Kidney glomerular epithelial cell (primary cell): ENCODE results near the gene C3orf70.

Source experiments
- DNase-seq: peaks from one replicate; lab custom pipeline; 2025; lab: John Stamatoyannopoulos, UW

C3orf70 gene

DNA sequence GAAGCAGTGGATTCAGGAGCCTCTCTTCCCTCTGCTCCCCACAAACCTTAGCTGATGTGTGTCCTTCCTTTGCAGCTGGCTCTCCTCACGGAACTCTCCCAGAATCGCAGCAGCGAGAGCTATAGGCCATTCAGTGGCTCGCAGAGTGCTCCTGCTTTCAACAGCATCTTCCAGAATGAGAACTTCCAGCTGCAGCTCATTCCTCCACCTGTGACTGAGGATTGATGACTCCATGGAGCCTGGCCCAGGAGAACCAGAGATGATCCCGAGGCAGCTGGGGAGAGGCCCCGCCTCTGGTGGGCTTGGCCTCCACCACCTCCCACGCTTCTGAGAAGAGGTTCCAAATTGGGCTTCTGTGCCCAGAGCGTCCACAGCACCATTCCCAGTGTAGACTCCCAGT lies 101.1 kb downstream of the C3orf70 start:
- DNase-seq: no peak

DNA sequence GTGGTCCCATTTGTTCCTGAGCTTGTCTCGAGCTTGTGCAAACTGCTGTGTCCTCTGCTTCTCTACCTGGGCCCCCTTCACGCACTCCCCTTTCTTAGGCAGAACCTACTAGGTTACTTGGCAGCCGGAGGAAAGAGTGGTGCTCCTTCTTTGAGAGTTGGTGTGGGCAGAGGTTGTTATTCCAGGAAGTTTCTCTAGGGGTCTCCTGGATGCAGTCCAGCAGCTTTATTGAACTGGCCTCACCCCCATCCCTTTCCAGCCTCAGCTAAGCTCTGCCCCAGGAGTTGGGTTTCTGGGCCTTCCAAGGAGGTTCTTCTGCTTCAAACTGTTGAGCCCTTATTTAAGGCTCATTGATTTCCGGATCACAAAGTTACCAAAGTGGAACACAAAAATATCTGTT lies 103.2 kb downstream of the C3orf70 start:
- no peak for DNase-seq

DNA sequence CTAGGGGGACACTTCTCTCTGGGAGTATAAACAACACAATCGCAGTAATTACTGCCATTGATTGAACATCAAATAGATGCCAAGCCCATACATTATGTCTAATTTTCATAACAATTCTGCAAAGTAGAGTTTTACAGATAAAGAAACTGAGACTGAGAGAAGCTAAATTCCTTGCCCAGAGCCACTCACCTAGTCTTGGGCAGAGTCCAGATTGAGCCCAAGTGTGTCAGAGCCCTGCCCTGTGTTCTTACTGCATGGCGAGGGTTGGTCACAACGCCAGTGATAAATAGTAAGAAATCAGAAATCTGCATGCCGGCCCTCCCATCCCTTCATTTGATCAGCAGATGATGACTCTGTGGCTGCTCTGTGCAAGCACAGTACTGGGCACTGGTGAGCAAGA lies 106.3 kb downstream of the C3orf70 start:
- DNase-seq: no peak

DNA sequence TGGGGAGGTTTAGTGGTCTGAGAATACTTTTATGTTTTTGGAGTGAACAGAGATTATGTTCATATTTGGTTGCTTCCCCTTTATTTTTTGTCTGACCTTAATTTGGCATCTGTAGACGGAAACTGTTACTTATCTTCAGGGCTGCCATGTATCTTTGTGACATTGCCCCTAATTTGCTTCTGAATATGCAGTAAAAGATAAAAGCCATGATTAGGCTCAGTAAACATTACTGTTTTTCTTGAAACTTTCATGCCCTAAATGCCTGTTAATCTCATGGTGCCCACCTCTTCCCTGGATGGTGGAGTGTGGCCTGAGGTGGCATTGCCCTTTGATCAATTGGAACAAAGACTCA lies 106.7 kb downstream of the C3orf70 start:
- DNase-seq: no peak

DNA sequence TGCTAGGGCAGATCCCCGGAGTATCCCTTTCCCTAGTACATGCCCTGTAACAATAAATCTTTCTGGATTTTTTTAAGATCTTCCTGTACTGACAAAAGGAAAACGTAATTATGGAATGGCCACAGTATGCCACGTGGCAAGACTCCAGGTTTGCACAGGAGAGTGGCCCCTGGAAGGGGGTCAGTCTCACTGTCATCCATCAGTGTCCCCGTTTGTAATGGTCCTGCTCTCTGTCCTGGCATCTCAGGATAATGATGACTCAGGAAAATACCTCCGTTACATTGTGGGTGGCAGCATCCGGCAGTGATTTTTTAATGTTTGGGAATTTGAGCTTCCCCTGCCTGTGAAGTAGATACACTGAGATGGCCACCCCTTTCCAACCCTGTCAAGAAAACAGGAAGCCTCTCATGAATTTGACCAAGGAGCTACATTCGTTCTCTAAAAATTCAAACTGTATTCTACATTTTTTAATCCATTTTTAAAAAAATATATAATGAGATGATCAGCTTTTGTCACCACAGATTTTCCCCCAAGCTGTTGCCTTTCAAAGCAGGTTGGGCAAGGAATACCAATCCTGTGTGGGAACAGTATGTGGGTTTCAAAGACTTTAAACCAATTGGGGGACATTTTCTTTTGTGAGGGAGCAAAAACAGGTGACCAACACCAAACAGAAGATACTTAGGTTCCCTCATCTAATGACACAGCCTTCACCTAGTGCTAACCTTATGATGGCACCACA lies 110.4 kb downstream of the C3orf70 start:
- DNase-seq: no peak

DNA sequence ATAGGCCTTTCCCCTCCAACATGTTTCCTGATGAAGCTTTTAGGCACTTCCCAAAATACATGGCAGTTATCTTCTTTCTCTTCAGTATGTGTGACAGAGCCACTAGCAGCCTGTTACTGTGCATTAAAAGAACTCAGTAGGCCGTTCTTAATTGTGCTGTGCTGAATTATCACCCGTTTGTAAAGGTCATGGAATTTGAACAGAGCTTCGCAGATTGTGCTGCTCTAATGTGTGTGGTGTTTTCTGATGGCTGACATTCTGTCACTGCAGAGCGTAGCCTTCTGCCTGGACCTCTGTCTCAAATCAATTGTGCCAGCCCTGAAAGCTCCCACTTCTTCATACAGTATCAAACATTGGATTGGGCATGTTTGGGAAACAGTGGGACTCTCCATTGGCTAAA lies 111.3 kb downstream of the C3orf70 start:
- DNase-seq: no peak

DNA sequence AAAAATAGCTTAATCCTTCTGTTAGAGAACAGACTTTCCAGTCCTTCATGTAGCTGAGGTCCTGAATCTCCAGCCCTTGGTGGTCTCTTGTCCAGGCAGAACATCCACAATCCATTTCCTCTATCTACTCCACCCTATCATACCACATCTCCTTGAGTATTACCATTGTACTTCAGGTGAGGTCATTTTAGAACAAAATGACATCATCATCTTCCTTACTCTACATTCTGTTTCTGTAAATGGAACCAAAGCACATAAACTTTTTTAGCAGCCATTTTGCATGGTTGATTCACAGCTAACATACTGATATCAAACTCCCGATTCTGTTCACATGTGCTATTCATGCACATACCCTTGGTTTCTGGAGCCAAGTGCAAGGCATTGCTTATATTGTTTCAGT lies 112.4 kb downstream of the C3orf70 start:
- DNase-seq: no peak

DNA sequence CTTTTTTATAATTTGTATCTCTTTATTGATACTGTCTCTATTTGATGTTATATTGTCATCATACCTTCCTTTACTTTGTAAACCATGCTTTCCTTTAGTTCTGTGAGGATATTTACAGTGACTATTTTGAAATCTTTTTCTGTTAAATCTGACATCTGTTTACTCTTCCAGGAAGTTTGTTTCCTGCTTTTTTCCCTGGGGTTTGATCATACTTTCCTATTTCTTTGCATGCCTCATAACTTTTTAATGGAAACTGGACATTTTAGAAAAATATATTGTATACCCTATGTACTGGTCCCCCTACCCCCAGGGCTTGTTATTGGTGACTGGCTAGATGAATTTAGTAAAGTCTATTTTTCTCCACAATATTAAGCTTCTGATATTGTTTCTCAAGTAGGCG lies 115.1 kb downstream of the C3orf70 start:
- no peak for DNase-seq

DNA sequence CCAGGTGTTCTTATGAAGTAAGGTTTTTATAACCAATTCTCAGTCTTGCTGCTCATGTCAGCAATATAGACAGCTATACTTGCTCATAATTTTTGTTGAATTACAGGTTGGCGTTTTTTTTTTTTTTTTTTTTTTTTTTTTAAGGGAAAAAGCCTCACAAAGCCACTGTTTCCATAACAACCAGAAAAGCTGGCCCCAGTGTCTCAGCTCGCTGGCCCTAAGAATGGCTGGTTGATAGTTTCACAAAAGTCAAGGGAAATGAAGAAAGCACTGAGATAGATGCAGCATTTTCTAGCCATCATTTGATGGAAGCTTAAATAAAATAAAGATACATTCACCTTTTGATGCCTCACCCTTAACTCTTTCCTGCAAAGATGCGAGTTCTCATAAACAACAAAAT lies 121.9 kb downstream of the C3orf70 start:
- no peak for DNase-seq

DNA sequence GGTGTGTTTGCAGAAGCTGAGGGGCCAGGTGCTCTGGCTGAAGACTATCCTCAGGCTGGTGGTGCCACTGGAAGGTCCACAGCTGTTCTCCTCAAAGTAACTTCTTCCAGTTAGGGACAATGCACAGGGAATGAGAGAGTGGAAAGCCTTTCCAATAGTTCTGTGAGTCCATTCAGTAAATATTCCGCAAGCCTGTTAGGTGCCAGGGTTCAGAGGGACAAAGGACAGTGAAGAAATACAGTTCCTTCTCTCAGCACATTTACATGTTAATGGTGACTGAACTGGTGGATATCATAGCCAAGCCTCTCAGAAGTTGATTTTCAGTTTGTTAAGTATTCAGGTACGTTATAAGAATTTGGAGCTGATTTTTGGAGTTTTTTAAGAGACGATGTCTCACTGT lies 122.5 kb downstream of the C3orf70 start:
- no peak for DNase-seq

DNA sequence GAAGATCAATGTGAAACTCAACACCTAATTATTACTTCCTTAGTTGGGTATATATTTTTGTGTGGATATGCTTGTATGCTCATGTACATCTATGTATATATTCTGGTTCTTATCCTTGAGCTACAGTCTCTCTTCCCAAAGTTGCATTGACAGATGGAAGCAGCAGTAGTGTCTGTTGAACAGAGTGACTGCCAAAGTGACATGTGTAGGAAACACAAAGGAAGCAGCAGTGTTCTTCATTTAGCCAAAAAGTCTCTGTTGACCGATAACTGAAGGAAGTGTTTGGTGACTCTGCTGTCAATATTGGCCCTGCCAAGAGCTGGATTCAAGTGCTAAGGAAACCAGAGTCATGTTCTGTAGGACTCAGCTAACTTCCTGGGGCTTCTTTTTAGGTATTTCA lies 123.8 kb downstream of the C3orf70 start:
- no peak for DNase-seq

DNA sequence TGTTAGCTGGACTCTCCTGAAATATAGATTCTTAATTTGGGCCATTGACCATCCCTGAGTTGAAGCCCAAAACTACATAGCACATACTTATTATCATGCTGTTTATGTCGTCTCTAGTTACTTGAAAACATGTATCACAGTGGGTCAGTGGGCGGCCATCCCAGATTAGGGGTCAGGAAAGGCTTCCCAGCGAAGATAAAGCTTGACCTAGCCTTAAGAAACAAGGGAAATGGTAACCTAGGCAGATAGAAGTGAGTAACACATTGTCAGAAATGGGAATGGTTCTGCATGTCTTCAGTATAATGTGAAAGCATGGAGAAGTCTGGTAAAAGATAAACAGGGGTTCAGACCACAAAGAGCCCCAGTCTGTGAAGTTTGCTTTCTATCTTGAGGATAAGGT lies 124.7 kb downstream of the C3orf70 start:
- DNase-seq: no peak
